Testis (tissue), 3 donors: ENCODE results near the gene BEGAIN. TPM values are rescaled to one million over a fixed set of nuclear protein-coding genes. Genes with fewer than 3 reads are reported as not detected.

Experiments used
- DNase-seq: peaks from one replicate; pipeline ENCODE4 v3.0.0-alpha.2; 2019
- H3K27ac ChIP-seq, 2 donors: fragments of 200-600 bp; sonication (generic); one replicate each; pipeline ENCODE4 v1.5.1; 2019
- H3K27me3 ChIP-seq: fragments of 200-600 bp; sonication (generic); one replicate; pipeline ENCODE4 v1.5.1; 2019
- H3K36me3 ChIP-seq: fragments of 200-600 bp; sonication (generic); one replicate; pipeline ENCODE4 v1.5.1; 2017; ENCODE audit warnings: low read depth; ENCODE audit errors: missing control alignments
- H3K4me1 ChIP-seq: fragments of 200-600 bp; sonication (generic); one replicate; pipeline ENCODE4 v1.5.1; 2019
- H3K4me3 ChIP-seq, 2 donors: fragments of 200-600 bp; sonication (generic); one replicate each; pipeline ENCODE4 v1.5.1; 2017 to 2019
- H3K9me3 ChIP-seq: fragments of 200-600 bp; sonication (generic); one replicate; pipeline ENCODE4 v1.5.1; 2017
- CTCF ChIP-seq, 3 experiments: fragments of 450-650 bp in 2 of 3; fragments of 200-600 bp in 1 of 3; sonication (generic) in 1 of 3; IDR thresholded peaks; one replicate each; pipeline ENCODE4 v1.5.1; 2016 to 2019; ENCODE audit warnings: antibody characterized with exemption in 3 of 3, mild to moderate bottlenecking in 2 of 3, moderate library complexity in 1 of 3
- POLR2A ChIP-seq: fragments of 450-650 bp; IDR thresholded peaks from one replicate; pipeline ENCODE4 v1.6.1; 2017; ENCODE audit warnings: antibody characterized with exemption, mild to moderate bottlenecking, moderate library complexity
- WGBS, 2 donors: methylation state at CpG; one replicate each; pipeline ENCODE4 v1.1.5; 2018; 5-methylcytosine and 5-hydroxymethylcytosine counted together
- intact Hi-C: fragments of 100-400 bp; cut with DNase I; formaldehyde crosslinking; loops from one replicate; pipeline ENCODE4 v1.15.1; 2023; ENCODE audit warnings: low total_unique reads
- polyA plus RNA-seq: library from polyadenylated mRNA; stranded (reverse); fragments of 350-450 nt; fragmentation: Illumina TruSeq; extraction: RNeasy Lipid Tissue Mini Kit (QIAGEN cat#74804); gene quantifications from one replicate; pipeline ENCODE4 v1.2.3, GENCODE V29; 2014; ENCODE audit warnings: low read depth, low replicate concordance; ENCODE audit not compliant: insufficient read depth
- total RNA-seq, 2 donors: library from RNA; depleted of rRNA; stranded (reverse); fragments of >200 nt; gene quantifications; one replicate each; pipeline ENCODE4 v1.2.3, GENCODE V29; 2016

Gene BEGAIN
- total and polyA plus RNA-seq, 3 donors from 2014 or later, result 4.5 to 7.6 (median 6.9) TPM

GRCh38 chr14:100542619-100543205, 44.5 kb downstream of the BEGAIN start:
- TF ChIP-seq CTCF (IDR thresholded peaks at IDR 0.05) (no peak), POLR2A (no peak)
- H3K9me3 ChIP-seq, result no peaks in the 10 kb centered on the region
- no peak overlapping the region for H3K4me3 ChIP-seq
- H3K27me3 ChIP-seq, result no peaks in the 10 kb centered on the region
- H3K27ac ChIP-seq, result no peak overlapping the region
- H3K4me1 ChIP-seq, result peaks cover 3% of the 10 kb centered on the region
- 83 to 86% methylated on average over 12 of the region's 12 CpGs for WGBS, 2 donors
- intact Hi-C loops, result no loop called here
- DNase-seq, result no peak
- H3K36me3 ChIP-seq, result no peaks in the 10 kb centered on the region

GRCh38 chr14:100541621-100542560, 45.3 kb downstream of the BEGAIN start:
- no peaks in the 10 kb centered on the region for H3K9me3 ChIP-seq
- no peak for DNase-seq
- peaks cover 3% of the 10 kb centered on the region for H3K4me1 ChIP-seq
- intact Hi-C loops, result no loop called here
- 90 to 91% methylated on average over 12 to 24 of the region's 24 CpGs for WGBS, 2 donors
- TF ChIP-seq POLR2A, result no peak
- no peak overlapping the region for H3K4me3 ChIP-seq
- H3K36me3 ChIP-seq, result no peaks in the 10 kb centered on the region
- no peaks in the 10 kb centered on the region for H3K27me3 ChIP-seq
- H3K27ac ChIP-seq, result no peak overlapping the region

GRCh38 chr14:100540926-100541620, 46.1 kb downstream of the BEGAIN start:
- intact Hi-C loops, result no loop called here
- DNase-seq, result no peak
- Histone ChIP-seq H3K36me3 (no peaks in the 10 kb centered on the region), H3K4me3 (no peak overlapping the region), H3K9me3 (no peaks in the 10 kb centered on the region), H3K4me1 (peaks cover 3% of the 10 kb centered on the region), H3K27ac (no peak overlapping the region), H3K27me3 (no peaks in the 10 kb centered on the region)
- WGBS, 2 donors, result 64 to 97% methylated on average over 5 to 15 of the region's 18 CpGs
- TF ChIP-seq CTCF (IDR thresholded peaks at IDR 0.05), result no peak
- no peak for TF ChIP-seq POLR2A

- H3K27me3 ChIP-seq, result no peaks in the 10 kb centered on the region
- intact Hi-C loops, result no loop called here
- H3K4me3 ChIP-seq, result no peak overlapping the region
- WGBS, 2 donors, result 89 to 97% methylated on average over 5 to 28 of the region's 28 CpGs
- H3K9me3 ChIP-seq, result no peaks in the 10 kb centered on the region
- H3K27ac ChIP-seq, result no peak overlapping the region
- DNase-seq, result peak; percentile 70
- no peaks in the 10 kb centered on the region for H3K36me3 ChIP-seq
- TF ChIP-seq CTCF (IDR thresholded peaks at IDR 0.05) (peak; percentile 26 to 49 (median 38)), POLR2A (no peak)
- peaks cover 3% of the 10 kb centered on the region for H3K4me1 ChIP-seq
Measured at GRCh38 chr14:100540141-100540925, 46.9 kb downstream of the BEGAIN start.
